ENCODE results near the gene COPB1.

GRCh38 chr11:14446701-14447169 lies 52.9 kb downstream of the COPB1 start:
- TF ChIP-seq, protein P1, sequence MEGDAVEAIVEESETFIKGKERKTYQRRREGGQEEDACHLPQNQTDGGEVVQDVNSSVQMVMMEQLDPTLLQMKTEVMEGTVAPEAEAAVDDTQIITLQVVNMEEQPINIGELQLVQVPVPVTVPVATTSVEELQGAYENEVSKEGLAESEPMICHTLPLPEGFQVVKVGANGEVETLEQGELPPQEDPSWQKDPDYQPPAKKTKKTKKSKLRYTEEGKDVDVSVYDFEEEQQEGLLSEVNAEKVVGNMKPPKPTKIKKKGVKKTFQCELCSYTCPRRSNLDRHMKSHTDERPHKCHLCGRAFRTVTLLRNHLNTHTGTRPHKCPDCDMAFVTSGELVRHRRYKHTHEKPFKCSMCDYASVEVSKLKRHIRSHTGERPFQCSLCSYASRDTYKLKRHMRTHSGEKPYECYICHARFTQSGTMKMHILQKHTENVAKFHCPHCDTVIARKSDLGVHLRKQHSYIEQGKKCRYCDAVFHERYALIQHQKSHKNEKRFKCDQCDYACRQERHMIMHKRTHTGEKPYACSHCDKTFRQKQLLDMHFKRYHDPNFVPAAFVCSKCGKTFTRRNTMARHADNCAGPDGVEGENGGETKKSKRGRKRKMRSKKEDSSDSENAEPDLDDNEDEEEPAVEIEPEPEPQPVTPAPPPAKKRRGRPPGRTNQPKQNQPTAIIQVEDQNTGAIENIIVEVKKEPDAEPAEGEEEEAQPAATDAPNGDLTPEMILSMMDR (IDR thresholded peaks at IDR 0.05 in 4 of 5, conservative IDR thresholded peaks at IDR 0.05 in 1 of 5), result no peak
- no peak for TF ChIP-seq POLR2A (IDR thresholded peaks at IDR 0.05)
